IMR-90 (cell line): ENCODE measurements around the gene DENND10. TPM values are rescaled to one million over a fixed set of nuclear protein-coding genes. Genes with fewer than 3 reads are reported as not detected.

Source experiments
- ATAC-seq: fragments of 200-7000 bp; cut with Tn5 transposase; 2 replicates; pipeline ENCODE4 v1.9.1; 2020; ENCODE audit warnings: low read depth, mild to moderate bottlenecking, moderate library complexity
- BruUV-seq: library from RNA; stranded (reverse); fragments of 400-500 nt; replicated peaks from 2 replicates; lab custom pipeline; 2021; lab: Mats Ljungman, UMichigan
- CTCF ChIA-PET: fragments of 300-600 bp; formaldehyde crosslinking; extraction: SDS; loops from one replicate; lab custom pipeline; 2021; ENCODE audit warnings: antibody characterized with exemption; lab: Yijun Ruan, JAX
- POLR2A ChIA-PET: fragments of 300-600 bp; sonication (Branson Sonifier 250); formaldehyde crosslinking; loops from one replicate; lab custom pipeline; 2022; ENCODE audit warnings: antibody characterized with exemption; ENCODE audit not compliant: unreplicated experiment; lab: Charles Lee
- DNase-seq: peaks from one replicate; pipeline ENCODE4 v3.0.0; 2013
- H2AFZ ChIP-seq: replicated peaks from 2 replicates; pipeline ENCODE3; 2013; ENCODE audit warnings: low read length, mild to moderate bottlenecking; ENCODE audit not compliant: poor library complexity
- H2AK5ac ChIP-seq: 2 replicates; pipeline ENCODE4 v1.6.1; 2013; ENCODE audit warnings: low read depth, low read length, inconsistent platforms
- H2AK9ac ChIP-seq: replicated peaks from 2 replicates; pipeline ENCODE3; 2013; ENCODE audit warnings: mild to moderate bottlenecking, low read depth, low read length, moderate library complexity; ENCODE audit not compliant: poor library complexity
- H2BK120ac ChIP-seq: 2 replicates; pipeline ENCODE4 v1.6.1; 2013; ENCODE audit warnings: low read depth, low read length, inconsistent platforms
- H2BK15ac ChIP-seq: 3 replicates; pipeline ENCODE4 v1.6.1; 2013; ENCODE audit warnings: low read depth, low read length, inconsistent platforms
- H2BK20ac ChIP-seq: 2 replicates; pipeline ENCODE4 v1.6.1; 2013; ENCODE audit warnings: low read depth, mild to moderate bottlenecking, inconsistent platforms, low read length, moderate library complexity
- H2BK5ac ChIP-seq: 2 replicates; pipeline ENCODE4 v1.6.1; 2013; ENCODE audit warnings: mild to moderate bottlenecking, low read depth, low read length, inconsistent platforms; ENCODE audit not compliant: poor library complexity, severe bottlenecking
- H3K14ac ChIP-seq: replicated peaks from 2 replicates; pipeline ENCODE4 v1.6.1; 2013; ENCODE audit warnings: low read depth, low read length, inconsistent platforms
- H3K18ac ChIP-seq: 2 replicates; pipeline ENCODE4 v1.6.1; 2013; ENCODE audit warnings: low read depth, low read length, control low read depth
- H3K23ac ChIP-seq: 2 replicates; pipeline ENCODE4 v1.6.1; 2013; ENCODE audit warnings: low read depth, low read length, inconsistent platforms
- H3K27ac ChIP-seq: 2 replicates; pipeline ENCODE4 v1.5.1; 2013; ENCODE audit warnings: mild to moderate bottlenecking, control low read depth, low read length; ENCODE audit not compliant: insufficient read depth
- H3K27me3 ChIP-seq: 2 replicates; pipeline ENCODE4 v1.6.1; 2013; ENCODE audit warnings: low read length; ENCODE audit not compliant: control insufficient read depth, insufficient read depth
- H3K36me3 ChIP-seq: 2 replicates; pipeline ENCODE4 v1.6.1; 2013; ENCODE audit warnings: low read length, mixed read lengths; ENCODE audit not compliant: control insufficient read depth, insufficient read depth
- H3K4ac ChIP-seq: 2 replicates; pipeline ENCODE4 v1.6.1; 2013; ENCODE audit warnings: low read depth, low read length, inconsistent platforms
- H3K4me1 ChIP-seq: 2 replicates; pipeline ENCODE4 v1.6.1; 2013; ENCODE audit warnings: low read length, mixed read lengths; ENCODE audit not compliant: control insufficient read depth, insufficient read depth
- H3K4me2 ChIP-seq: 2 replicates; pipeline ENCODE4 v1.6.1; 2013; ENCODE audit warnings: low read depth, mild to moderate bottlenecking, control low read depth, low read length, moderate library complexity
- H3K4me3 ChIP-seq: 2 replicates; pipeline ENCODE4 v1.5.1; 2013; ENCODE audit warnings: low read depth, mild to moderate bottlenecking, control low read depth, low read length, moderate library complexity; ENCODE audit not compliant: insufficient read depth
- H3K56ac ChIP-seq: 2 replicates; pipeline ENCODE4 v1.6.1; 2013; ENCODE audit warnings: low read length, inconsistent platforms; ENCODE audit not compliant: insufficient read depth; ENCODE audit errors: extremely low read depth
- H3K79me1 ChIP-seq, 2 experiments: 2 replicates each; pipeline ENCODE4 v1.6.1; 2013; ENCODE audit warnings: low read length in 2 of 2, inconsistent platforms in 1 of 2, low read depth in 1 of 2
- H3K9ac ChIP-seq: 2 replicates; pipeline ENCODE4 v1.6.1; 2013; ENCODE audit warnings: low read depth, low read length, control low read depth
- H3K9me1 ChIP-seq: 2 replicates; pipeline ENCODE4 v1.6.1; 2013; ENCODE audit warnings: low read length, inconsistent platforms; ENCODE audit not compliant: insufficient read depth
- H3K9me3 ChIP-seq: 2 replicates; pipeline ENCODE4 v1.6.1; 2013; ENCODE audit warnings: low read length; ENCODE audit not compliant: control insufficient read depth, insufficient read depth
- H4K20me1 ChIP-seq: 2 replicates; pipeline ENCODE4 v1.6.1; 2013; ENCODE audit warnings: low read length, inconsistent platforms; ENCODE audit not compliant: insufficient read depth
- H4K5ac ChIP-seq: 2 replicates; pipeline ENCODE4 v1.6.1; 2013; ENCODE audit warnings: mild to moderate bottlenecking, low read depth, low read length, control low read depth
- H4K8ac ChIP-seq, 2 experiments: 2 replicates each; pipeline ENCODE4 v1.6.1; 2013; ENCODE audit warnings: low read depth in 2 of 2, low read length in 2 of 2, control low read depth in 1 of 2, inconsistent platforms in 1 of 2
- H4K91ac ChIP-seq: 2 replicates; pipeline ENCODE4 v1.6.1; 2013; ENCODE audit warnings: low read depth, low read length, inconsistent platforms; ENCODE audit not compliant: insufficient read depth
- BHLHE40 ChIP-seq: fragments of 150-350 bp; IDR thresholded peaks from 2 replicates; pipeline ENCODE4 v1.6.1; 2016; ENCODE audit warnings: mild to moderate bottlenecking, low read depth, low read length
- CEBPB ChIP-seq: IDR thresholded peaks from 2 replicates; pipeline ENCODE4 v1.6.1; 2012; ENCODE audit warnings: low read depth, low read length, improper control_type of control experiment
- CHD1 ChIP-seq: IDR thresholded peaks from 2 replicates; pipeline ENCODE4 v1.6.1; 2012; ENCODE audit warnings: low read depth, low read length, improper control_type of control experiment
- MAFK ChIP-seq: IDR thresholded peaks from 2 replicates; pipeline ENCODE4 v1.6.1; 2012; ENCODE audit warnings: low read depth, low read length, improper control_type of control experiment
- MAZ ChIP-seq: IDR thresholded peaks from 2 replicates; pipeline ENCODE4 v1.6.1; 2012; ENCODE audit warnings: low read depth, mild to moderate bottlenecking, low read length, improper control_type of control experiment, moderate library complexity, borderline replicate concordance
- RAD21 ChIP-seq: IDR thresholded peaks from 2 replicates; pipeline ENCODE4 v1.6.1; 2012; ENCODE audit warnings: low read length, improper control_type of control experiment
- RFX5 ChIP-seq: IDR thresholded peaks from 2 replicates; pipeline ENCODE4 v1.8.0; 2012; ENCODE audit warnings: low read depth, mild to moderate bottlenecking, low read length, moderate library complexity
- SMC3 ChIP-seq: fragments of 150-350 bp; IDR thresholded peaks from 2 replicates; pipeline ENCODE4 v1.6.1; 2016; ENCODE audit warnings: low read depth, mild to moderate bottlenecking, antibody characterized with exemption, low read length, moderate library complexity
- WGBS, 2 experiments: methylation state at CpG; one replicate each; pipeline versions ENCODE4 v1.1.5 to v1.1.7; 2013; ENCODE audit warnings: missing lambda C conversion rate in 2 of 2; ENCODE audit not compliant: insufficient read length in 1 of 2; ENCODE audit errors: extremely low coverage in 2 of 2; 5-methylcytosine and 5-hydroxymethylcytosine counted together
- dilution Hi-C: fragments of 300-500 bp; cut with HindIII; formaldehyde crosslinking; loops from one replicate; pipeline ENCODE4 v1.14.3; 2018; ENCODE audit warnings: low sequenced_read_pairs; ENCODE audit not compliant: unreplicated experiment
- in situ Hi-C: fragments of 300-500 bp; cut with MboI; formaldehyde crosslinking; loops from 3 replicates; pipeline ENCODE4 v1.14.3; 2019; ENCODE audit warnings: low sequenced_read_pairs, inconsistent platforms, mixed read lengths
- intact Hi-C: fragments of 100-400 bp; cut with micrococcal nuclease; formaldehyde crosslinking; loops from 2 replicates; pipeline ENCODE4 v1.10.0; 2022
- polyA plus RNA-seq, 3 experiments: library from polyadenylated mRNA; depleted of rRNA; stranded (reverse); fragments of >200 nt; gene quantifications; 2 replicates each; pipeline ENCODE4 v1.2.3, GENCODE V29; 2012; ENCODE audit warnings: low replicate concordance in 1 of 3
- total RNA-seq: library from RNA; depleted of rRNA; stranded (reverse); fragments of >200 nt; gene quantifications from 2 replicates; pipeline ENCODE4 v1.2.3, GENCODE V29; 2012

DENND10 gene
- total and polyA plus RNA-seq, 2 of the 4 experiments (the other 2 are of a cell fraction), result 50.9 to 81.4 TPM

- no peak overlapping the region for H3K14ac ChIP-seq
- H4K91ac ChIP-seq, result peak overlapping the region; percentile 35; the same call in 1 of the 2 replicates
- intact Hi-C loops (no loop called here), in situ Hi-C loops (no loop called here), dilution Hi-C loops (no loop called here)
- H3K4me1 ChIP-seq, result peaks cover 2% of the 10 kb centered on the region; the same call in 1 of the 2 replicates
- peak overlapping the region; percentile 58; the same call in 1 of the 2 replicates for H2BK120ac ChIP-seq
- peaks cover 4% of the 10 kb centered on the region; the same call in 1 of the 2 replicates for H3K9me1 ChIP-seq
- CTCF ChIA-PET, result interaction anchor here (1.0 kb wide), 1 partner anchor 10 kb away, joined by 3 read pairs; no protein-coding TSS in a partner anchor
- peak overlapping the region; percentile 55; the same call in 1 of the 2 replicates for H3K4ac ChIP-seq
- peak overlapping the region in 1 of 2 experiments; percentile 29; a peak in 1 of 4 replicates for H4K8ac ChIP-seq
- H3K4me3 ChIP-seq, result no peak overlapping the region
- H2AFZ ChIP-seq, result no peak overlapping the region
- no peak overlapping the region for H2AK5ac ChIP-seq
- H3K9me3 ChIP-seq, result no peaks in the 10 kb centered on the region
- ATAC-seq, result no peak
- H3K36me3 ChIP-seq, result peaks cover 54% of the 10 kb centered on the region
- no peak overlapping the region for H4K5ac ChIP-seq
- H2BK15ac ChIP-seq, result no peak overlapping the region
- H3K27ac ChIP-seq, result peak overlapping the region; percentile 66; the same call in 1 of the 2 replicates
- H3K23ac ChIP-seq, result no peak overlapping the region
- H2BK20ac ChIP-seq, result no peak overlapping the region
- no peaks in the 10 kb centered on the region for H3K27me3 ChIP-seq
- no TSS peak for BruUV-seq
- H3K79me1 ChIP-seq, result peaks cover 2 to 29% of the 10 kb centered on the region in 2 experiments; a peak in 3 of 4 replicates
- H2AK9ac ChIP-seq, result no peak overlapping the region
- H3K56ac ChIP-seq, result no peak overlapping the region
- POLR2A ChIA-PET, result no interaction called here
- no peak overlapping the region for H3K9ac ChIP-seq
- peaks cover 4% of the 10 kb centered on the region; the same call in 1 of the 2 replicates for H4K20me1 ChIP-seq
- no peak for DNase-seq
- no CpG with 5 or more reads among the region's 2 CpGs for WGBS, 2 experiments
- TF ChIP-seq MAZ (no peak), SMC3 (no peak), RAD21 (no peak), RFX5 (no peak), CEBPB (no peak), BHLHE40 (no peak), MAFK (no peak), CHD1 (no peak)
- no peak overlapping the region for H3K4me2 ChIP-seq
- H2BK5ac ChIP-seq, result peak overlapping the region; percentile 85
- H3K18ac ChIP-seq, result 0 out of 2 replicates have a peak overlapping the region, but pooled peaks have one; percentile 33
Observed at GRCh38 chr10:119120875-119121274, 17.0 kb downstream of the DENND10 start.
